Stimulated activated CD8-positive, alpha-beta memory T cell treated with anti-CD3 and anti-CD28 coated beads, Interleukin-15, amount 100 ng/mL, for 1 hour (primary cell): ENCODE data around the gene SCAPER.
"Not testable (repeated sequence)": the region's sequence is repeated elsewhere in the genome, so short reads cannot be mapped to it uniquely, and the experiment has no call there.

ENCODE experiments used
- DNase-seq: peaks from one replicate; pipeline ENCODE4 v3.0.0-alpha.2; 2020; ENCODE audit warnings: low read depth

SCAPER gene

GRCh38 chr15:76483018-76483417, 422.1 kb downstream of the SCAPER start:
- DNase-seq, result no peak

GRCh38 chr15:76480267-76480666, 424.9 kb downstream of the SCAPER start:
- no peak for DNase-seq

- no peak for DNase-seq
These were observed 434.4 kb downstream of the SCAPER start for GRCh38 chr15:76470691-76471090.

GRCh38 chr15:76468722-76469121, 436.4 kb downstream of the SCAPER start:
- DNase-seq, result no peak

GRCh38 chr15:76467136-76467535, 438.0 kb downstream of the SCAPER start:
- no peak for DNase-seq

GRCh38 chr15:76465728-76466127, 439.4 kb downstream of the SCAPER start:
- DNase-seq, result no peak

GRCh38 chr15:76464247-76464646, 440.9 kb downstream of the SCAPER start:
- DNase-seq, result no peak

GRCh38 chr15:76460871-76461270, 444.3 kb downstream of the SCAPER start:
- no peak for DNase-seq

- DNase-seq, result no peak
These were observed 444.8 kb downstream of the SCAPER start for GRCh38 chr15:76460347-76460746.

GRCh38 chr15:76451540-76451939, 453.6 kb downstream of the SCAPER start:
- DNase-seq, result no peak

GRCh38 chr15:76449455-76449854, 455.7 kb downstream of the SCAPER start:
- no peak for DNase-seq

- no peak for DNase-seq
These were observed 456.4 kb downstream of the SCAPER start for GRCh38 chr15:76448755-76449154.

- DNase-seq, result no peak
These were observed 457.3 kb downstream of the SCAPER start for GRCh38 chr15:76447728-76448441.

- DNase-seq, result no peak
These were observed 464.7 kb downstream of the SCAPER start for GRCh38 chr15:76440441-76440840.

GRCh38 chr15:76439542-76439941, 465.6 kb downstream of the SCAPER start:
- DNase-seq, result no peak

- DNase-seq, result no peak
These were observed 471.2 kb downstream of the SCAPER start for GRCh38 chr15:76433798-76434400.

GRCh38 chr15:76433036-76433435, 472.1 kb downstream of the SCAPER start:
- DNase-seq, result not testable (repeated sequence)

- DNase-seq, result no peak
These were observed 472.5 kb downstream of the SCAPER start for GRCh38 chr15:76432604-76433003.

- no peak for DNase-seq
These were observed 473.2 kb downstream of the SCAPER start for GRCh38 chr15:76431971-76432370.

GRCh38 chr15:76430711-76431110, 474.4 kb downstream of the SCAPER start:
- DNase-seq, result not testable (repeated sequence)

GRCh38 chr15:76429661-76430060, 475.5 kb downstream of the SCAPER start:
- no peak for DNase-seq

- DNase-seq, result no peak
These were observed 478.2 kb downstream of the SCAPER start for GRCh38 chr15:76426941-76427340.

GRCh38 chr15:76418352-76419140, 486.6 kb downstream of the SCAPER start:
- no peak for DNase-seq
